Right hindlimb (tissue), 1 donor: ENCODE measurements around the gene MMP7.

Source experiments
- DNase-seq: peaks from one replicate; pipeline ENCODE4 v3.0.0-alpha.2; 2018

The MMP7 gene

GRCh38 chr11:102530558-102530957, at the start of gene MMP7:
TSS of gene MMP7 (minus strand) at chr11:102530747. CDS start at chr11:102530700, 47 bp downstream.
- no peak for DNase-seq

- no peak for DNase-seq
Measured at GRCh38 chr11:102577723-102578122, 47.2 kb upstream of the MMP7 start.

- DNase-seq: no peak
Measured at GRCh38 chr11:102577182-102577581, 46.6 kb upstream of the MMP7 start.

- no peak for DNase-seq
Measured at GRCh38 chr11:102576350-102576749, 45.8 kb upstream of the MMP7 start.

- no peak for DNase-seq
Measured at GRCh38 chr11:102575012-102575411, 44.5 kb upstream of the MMP7 start.

GRCh38 chr11:102573851-102574250, 43.3 kb upstream of the MMP7 start:
- no peak for DNase-seq

GRCh38 chr11:102572554-102573220, 42.1 kb upstream of the MMP7 start:
- no peak for DNase-seq

GRCh38 chr11:102568851-102569250, 38.3 kb upstream of the MMP7 start:
- DNase-seq: no peak

GRCh38 chr11:102566112-102566511, 35.6 kb upstream of the MMP7 start:
- no peak for DNase-seq

GRCh38 chr11:102564110-102564509, 33.6 kb upstream of the MMP7 start:
- DNase-seq: no peak

- no peak for DNase-seq
Measured at GRCh38 chr11:102561636-102562035, 31.1 kb upstream of the MMP7 start.

- DNase-seq: peak; percentile 31
Measured at GRCh38 chr11:102560555-102561011, 30.0 kb upstream of the MMP7 start.

GRCh38 chr11:102559839-102560238, 29.3 kb upstream of the MMP7 start:
- no peak for DNase-seq

GRCh38 chr11:102555091-102555490, 24.5 kb upstream of the MMP7 start:
- DNase-seq: no peak

GRCh38 chr11:102553835-102554282, 23.3 kb upstream of the MMP7 start:
- DNase-seq: no peak

- DNase-seq: no peak
Measured at GRCh38 chr11:102552447-102553194, 22.1 kb upstream of the MMP7 start.

GRCh38 chr11:102552020-102552419, 21.5 kb upstream of the MMP7 start:
- DNase-seq: no peak

- no peak for DNase-seq
Measured at GRCh38 chr11:102551169-102551781, 20.7 kb upstream of the MMP7 start.

- DNase-seq: no peak
Measured at GRCh38 chr11:102546923-102547471, 16.4 kb upstream of the MMP7 start.

- DNase-seq: no peak
Measured at GRCh38 chr11:102546427-102546826, 15.9 kb upstream of the MMP7 start.

- DNase-seq: no peak
Measured at GRCh38 chr11:102545701-102546100, 15.2 kb upstream of the MMP7 start.

GRCh38 chr11:102544594-102544993, 14.0 kb upstream of the MMP7 start:
- DNase-seq: no peak

- no peak for DNase-seq
Measured at GRCh38 chr11:102539567-102539966, 9.0 kb upstream of the MMP7 start.

- DNase-seq: no peak
Measured at GRCh38 chr11:102538932-102539331, 8.4 kb upstream of the MMP7 start.
